ENCODE measurements around the gene R3HDM1. TPM values are rescaled to one million over a fixed set of nuclear protein-coding genes. Genes with fewer than 3 reads are reported as not detected.
A peak's percentile ranks its signal among the peaks of the same experiment; 100 is the strongest.

The R3HDM1 gene
- total RNA-seq, result 10 to 100 TPM; 22.2 to 24.7 TPM
- 10 to 100 TPM; 36.1 to 42.2 (median 38.7) TPM for polyA plus RNA-seq (ENCODE audit: insufficient read length in 6 of 6)
- long read RNA-seq, donor 1, partial matches to known transcripts, result 0 of 1 reads
- long read RNA-seq, donor 1, other reads (novel, unspliced or antisense), result 0 of 1 reads
- long read RNA-seq, donor 2, partial matches to known transcripts, result 0 of 2 reads
- long read RNA-seq, donor 2, other reads (novel, unspliced or antisense), result 0 of 2 reads
- long read RNA-seq, donor 3, result 0 reads
- long read RNA-seq, donor 4, partial matches to known transcripts, result 7 of 7 reads
- long read RNA-seq, donor 4, other reads (novel, unspliced or antisense), result 0 of 7 reads
- long read RNA-seq, donor 5, result 0 reads
- long read RNA-seq, donor 6, result 0 reads
- long read RNA-seq, donor 7, result 0 reads
- long read RNA-seq, donor 8, result 0 reads
- long read RNA-seq, donor 9, result 0 reads
- long read RNA-seq, donor 10, partial matches to known transcripts, result 3 of 4 reads
- long read RNA-seq, donor 10, other reads (novel, unspliced or antisense), result 1 of 4 reads
- long read RNA-seq, donor 11, partial matches to known transcripts, result 0 of 1 reads
- long read RNA-seq, donor 11, other reads (novel, unspliced or antisense), result 0 of 1 reads
- long read RNA-seq, donor 12, result 0 reads

- TF ChIP-seq CTCF (IDR thresholded peaks at IDR 0.05), result no peak
- peaks cover 12 to 20% of the 10 kb centered on the region in 2 donors for H3K4me1 ChIP-seq
- peak; percentile 95 to 100 (median 99) for DNase-seq
- peak within 1 kb of the TSS; percentile 84 to 99 for H3K4me3 ChIP-seq
- no peaks in the 10 kb centered on the region for H3K9me3 ChIP-seq
- H3K36me3 ChIP-seq, result peaks cover 0 to 4% of the 10 kb centered on the region in 2 donors
- intact Hi-C loops (cut with DNase I), result no loop called here
- H3K27me3 ChIP-seq, result no peaks in the 10 kb centered on the region
- peak; percentile 95 for ATAC-seq
- peak within 1 kb of the TSS; percentile 91 to 93 for H3K27ac ChIP-seq
Observed at GRCh38 chr2:135531231-135532197, at the start of gene R3HDM1. Gene R3HDM1 (plus strand): TSS chr2:135531484. CDS start chr2:135604846, 73,362 bp downstream.

- H3K27me3 ChIP-seq, result no peaks in the 10 kb centered on the region
- ATAC-seq (no peak), DNase-seq (no peak)
- H3K36me3 ChIP-seq, result no peaks in the 10 kb centered on the region
- peaks cover 0 to 8% of the 10 kb centered on the region in 2 donors for H3K9me3 ChIP-seq
- no peak overlapping the region for H3K4me3 ChIP-seq
- no peaks in the 10 kb centered on the region for H3K4me1 ChIP-seq
- H3K27ac ChIP-seq, result no peak overlapping the region
- intact Hi-C loops (cut with DNase I), result no loop called here
- no peak for TF ChIP-seq CTCF (IDR thresholded peaks at IDR 0.05)
Observed at GRCh38 chr2:135485441-135485840, 45.8 kb upstream of the R3HDM1 start.

GRCh38 chr2:135490376-135490775 lies 40.9 kb upstream of the R3HDM1 start:
- intact Hi-C loops (cut with DNase I), result no loop called here
- no peak for DNase-seq
- Histone ChIP-seq H3K27me3 (no peaks in the 10 kb centered on the region), H3K4me3 (no peak overlapping the region), H3K27ac (no peak overlapping the region), H3K36me3 (no peaks in the 10 kb centered on the region), H3K9me3 (peaks cover 0 to 8% of the 10 kb centered on the region in 2 donors), H3K4me1 (no peaks in the 10 kb centered on the region)
- ATAC-seq, result no peak
- TF ChIP-seq CTCF (IDR thresholded peaks at IDR 0.05), result no peak

GRCh38 chr2:135494503-135494902 lies 36.8 kb upstream of the R3HDM1 start:
- intact Hi-C loops (cut with DNase I), result no loop called here
- DNase-seq, result no peak
- no peaks in the 10 kb centered on the region for H3K27me3 ChIP-seq

More at GRCh38 chr2:135494503-135494902, 36.8 kb upstream of the R3HDM1 start:
- H3K27ac ChIP-seq, result no peak overlapping the region
- no peak overlapping the region for H3K4me3 ChIP-seq
- TF ChIP-seq CTCF (IDR thresholded peaks at IDR 0.05), result no peak
- no peak for ATAC-seq
- H3K36me3 ChIP-seq, result no peaks in the 10 kb centered on the region
- peaks cover 0 to 21% of the 10 kb centered on the region in 2 donors for H3K9me3 ChIP-seq
- no peaks in the 10 kb centered on the region for H3K4me1 ChIP-seq
